GM23338 (cell line): ENCODE results near the gene NRF1. TPM values are rescaled to one million over a fixed set of nuclear protein-coding genes. Genes with fewer than 3 reads are reported as not detected.

Source experiments
- ATAC-seq: fragments of 200-7000 bp; cut with Tn5 transposase; 3 replicates; pipeline ENCODE4 v1.9.1; 2020
- DNase-seq: peaks from one replicate; pipeline ENCODE4 v3.0.0-alpha.2; 2015; ENCODE audit warnings: low spot score
- H2AFZ ChIP-seq: fragments of 200-600 bp; sonication (generic); 2 replicates; pipeline ENCODE4 v1.8.0; 2016; ENCODE audit warnings: antibody characterized with exemption, mild to moderate bottlenecking, moderate library complexity
- H3F3A ChIP-seq: fragments of 200-600 bp; sonication (generic); replicated peaks from 2 replicates; pipeline ENCODE4 v1.8.0; 2017; ENCODE audit warnings: antibody characterized with exemption, mixed run types, low read depth
- H3K27ac ChIP-seq: fragments of 200-600 bp; sonication (generic); 2 replicates; pipeline ENCODE4 v1.6.1; 2016; ENCODE audit warnings: low read depth
- H3K27me3 ChIP-seq: fragments of 200-600 bp; sonication (generic); 2 replicates; pipeline ENCODE4 v1.8.0; 2016; ENCODE audit warnings: mild to moderate bottlenecking, mixed run types, moderate library complexity; ENCODE audit not compliant: insufficient read depth
- H3K36me3 ChIP-seq: fragments of 200-600 bp; sonication (generic); 2 replicates; pipeline ENCODE4 v1.8.0; 2016; ENCODE audit warnings: mild to moderate bottlenecking; ENCODE audit not compliant: insufficient read depth
- H3K4me1 ChIP-seq: fragments of 200-600 bp; sonication (generic); 2 replicates; pipeline ENCODE4 v1.8.0; 2016; ENCODE audit warnings: mild to moderate bottlenecking, moderate library complexity; ENCODE audit not compliant: insufficient read depth
- H3K4me2 ChIP-seq: fragments of 200-600 bp; sonication (generic); 2 replicates; pipeline ENCODE4 v1.7.1; 2017; ENCODE audit warnings: mixed run types
- H3K4me3 ChIP-seq: fragments of 200-600 bp; sonication (generic); 2 replicates; pipeline ENCODE4 v1.6.1; 2016; ENCODE audit warnings: mixed run types
- H3K79me2 ChIP-seq: fragments of 200-600 bp; sonication (generic); replicated peaks from 2 replicates; pipeline ENCODE4 v1.8.0; 2017; ENCODE audit warnings: mild to moderate bottlenecking; ENCODE audit not compliant: insufficient read depth
- H3K9me2 ChIP-seq: fragments of 200-600 bp; sonication (generic); 2 replicates; pipeline ENCODE4 v1.8.0; 2017; ENCODE audit not compliant: insufficient read depth
- H4K20me1 ChIP-seq: fragments of 200-600 bp; sonication (generic); replicated peaks from 2 replicates; pipeline ENCODE4 v1.8.0; 2017; ENCODE audit warnings: mild to moderate bottlenecking; ENCODE audit not compliant: insufficient read depth
- H3K27ac Mint-ChIP-seq: 2 replicates; pipeline ENCODE4 v1.8.0; 2020; ENCODE audit warnings: inconsistent platforms, mild to moderate bottlenecking, moderate library complexity, mixed read lengths
- H3K27me3 Mint-ChIP-seq: 3 replicates; pipeline ENCODE4 v1.8.0; 2022; ENCODE audit warnings: low read depth, mild to moderate bottlenecking, moderate library complexity, mixed read lengths, inconsistent platforms; ENCODE audit not compliant: insufficient read depth, poor library complexity
- H3K36me3 Mint-ChIP-seq: 3 replicates; pipeline ENCODE4 v1.8.0; 2021; ENCODE audit warnings: low read depth, mild to moderate bottlenecking, inconsistent platforms, moderate library complexity, mixed read lengths
- H3K4me1 Mint-ChIP-seq: 3 replicates; pipeline ENCODE4 v1.8.0; 2020; ENCODE audit warnings: mild to moderate bottlenecking, inconsistent platforms, mixed read lengths
- H3K4me3 Mint-ChIP-seq: 3 replicates; pipeline ENCODE4 v1.8.0; 2021; ENCODE audit warnings: moderate library complexity, mild to moderate bottlenecking, inconsistent platforms, mixed read lengths
- H3K9me3 Mint-ChIP-seq: 3 replicates; pipeline ENCODE4 v1.8.0; 2020; ENCODE audit warnings: moderate library complexity, mild to moderate bottlenecking, inconsistent platforms, mixed read lengths
- CREB1 ChIP-seq: fragments of 250-450 bp; sonication (Bioruptor Pico); IDR thresholded peaks from 2 replicates; pipeline ENCODE4 v1.5.0; 2020; ENCODE audit warnings: low read depth, mild to moderate bottlenecking, moderate library complexity
- EZH2 ChIP-seq: fragments of 200-600 bp; sonication (generic); IDR thresholded peaks from one replicate; pipeline ENCODE4 v1.8.0; 2017; ENCODE audit warnings: antibody characterized with exemption, mild to moderate bottlenecking, low read depth; ENCODE audit not compliant: unreplicated experiment
- EZH2phosphoT487 ChIP-seq: fragments of 200-600 bp; sonication (generic); IDR thresholded peaks from one replicate; pipeline ENCODE4 v1.8.1; 2018; ENCODE audit warnings: antibody characterized with exemption; ENCODE audit not compliant: unreplicated experiment
- JUNB ChIP-seq: IDR thresholded peaks from one replicate; pipeline ENCODE4 v1.6.1; 2016; ENCODE audit warnings: antibody characterized with exemption; ENCODE audit not compliant: unreplicated experiment
- NANOG ChIP-seq: IDR thresholded peaks from 2 replicates; pipeline ENCODE4 v1.6.1; 2016; ENCODE audit warnings: antibody characterized with exemption, borderline replicate concordance
- STAT1 ChIP-seq: IDR thresholded peaks from one replicate; pipeline ENCODE4 v1.6.1; 2016; ENCODE audit warnings: antibody characterized with exemption; ENCODE audit not compliant: unreplicated experiment
- ZNF331 ChIP-seq: fragments of 250-450 bp; sonication (Bioruptor Pico); IDR thresholded peaks from 2 replicates; pipeline ENCODE4 v1.5.0; 2020; ENCODE audit warnings: low read depth, mild to moderate bottlenecking, moderate library complexity
- polyA plus RNA-seq: library from polyadenylated mRNA; unstranded; fragments of >200 nt; fragmentation: Nextera tagmentation; extraction: Ambion mirVana; gene quantifications from 2 replicates; pipeline ENCODE4 v1.2.1, GENCODE V29; 2016
- total RNA-seq: library from RNA; depleted of rRNA; stranded (reverse); fragments of >200 nt; shearing (Covaris generic); gene quantifications from 2 replicates; pipeline ENCODE4 v1.2.3, GENCODE V29; 2014
- TF ChIP-seq, protein P1 (sequence below): fragments of 250-450 bp; sonication (Bioruptor Pico); IDR thresholded peaks from 2 replicates; pipeline ENCODE4 v1.5.0; 2020; ENCODE audit warnings: mild to moderate bottlenecking, moderate library complexity
- TF ChIP-seq, protein P2 (sequence below): IDR thresholded peaks from one replicate; pipeline ENCODE4 v1.6.1; 2018; ENCODE audit warnings: antibody characterized with exemption; ENCODE audit not compliant: unreplicated experiment

NRF1 gene
- total and polyA plus RNA-seq, 2 experiments from 2014 or later, result 5.3 to 24.6 TPM

DNA sequence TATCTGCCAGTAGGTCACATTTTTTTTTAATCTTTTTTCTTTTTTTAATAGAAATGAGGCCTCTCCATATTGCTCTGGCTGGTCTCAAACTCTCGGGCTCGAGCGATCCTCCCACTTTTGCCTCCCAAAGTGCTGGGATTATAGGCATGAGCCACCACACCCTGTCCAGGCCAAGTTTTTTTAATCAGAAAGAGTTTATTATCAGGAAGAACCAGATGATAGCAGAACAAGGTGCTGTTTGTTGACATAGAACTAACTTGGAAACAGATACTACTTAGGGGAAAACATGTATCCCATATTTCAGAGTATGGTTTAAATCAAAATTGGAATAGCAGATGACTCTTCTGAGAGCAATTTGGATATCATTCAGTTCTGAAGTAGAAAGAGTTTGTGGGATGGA is 118.6 kb downstream of the NRF1 start (continued):
- TF ChIP-seq, protein P1, sequence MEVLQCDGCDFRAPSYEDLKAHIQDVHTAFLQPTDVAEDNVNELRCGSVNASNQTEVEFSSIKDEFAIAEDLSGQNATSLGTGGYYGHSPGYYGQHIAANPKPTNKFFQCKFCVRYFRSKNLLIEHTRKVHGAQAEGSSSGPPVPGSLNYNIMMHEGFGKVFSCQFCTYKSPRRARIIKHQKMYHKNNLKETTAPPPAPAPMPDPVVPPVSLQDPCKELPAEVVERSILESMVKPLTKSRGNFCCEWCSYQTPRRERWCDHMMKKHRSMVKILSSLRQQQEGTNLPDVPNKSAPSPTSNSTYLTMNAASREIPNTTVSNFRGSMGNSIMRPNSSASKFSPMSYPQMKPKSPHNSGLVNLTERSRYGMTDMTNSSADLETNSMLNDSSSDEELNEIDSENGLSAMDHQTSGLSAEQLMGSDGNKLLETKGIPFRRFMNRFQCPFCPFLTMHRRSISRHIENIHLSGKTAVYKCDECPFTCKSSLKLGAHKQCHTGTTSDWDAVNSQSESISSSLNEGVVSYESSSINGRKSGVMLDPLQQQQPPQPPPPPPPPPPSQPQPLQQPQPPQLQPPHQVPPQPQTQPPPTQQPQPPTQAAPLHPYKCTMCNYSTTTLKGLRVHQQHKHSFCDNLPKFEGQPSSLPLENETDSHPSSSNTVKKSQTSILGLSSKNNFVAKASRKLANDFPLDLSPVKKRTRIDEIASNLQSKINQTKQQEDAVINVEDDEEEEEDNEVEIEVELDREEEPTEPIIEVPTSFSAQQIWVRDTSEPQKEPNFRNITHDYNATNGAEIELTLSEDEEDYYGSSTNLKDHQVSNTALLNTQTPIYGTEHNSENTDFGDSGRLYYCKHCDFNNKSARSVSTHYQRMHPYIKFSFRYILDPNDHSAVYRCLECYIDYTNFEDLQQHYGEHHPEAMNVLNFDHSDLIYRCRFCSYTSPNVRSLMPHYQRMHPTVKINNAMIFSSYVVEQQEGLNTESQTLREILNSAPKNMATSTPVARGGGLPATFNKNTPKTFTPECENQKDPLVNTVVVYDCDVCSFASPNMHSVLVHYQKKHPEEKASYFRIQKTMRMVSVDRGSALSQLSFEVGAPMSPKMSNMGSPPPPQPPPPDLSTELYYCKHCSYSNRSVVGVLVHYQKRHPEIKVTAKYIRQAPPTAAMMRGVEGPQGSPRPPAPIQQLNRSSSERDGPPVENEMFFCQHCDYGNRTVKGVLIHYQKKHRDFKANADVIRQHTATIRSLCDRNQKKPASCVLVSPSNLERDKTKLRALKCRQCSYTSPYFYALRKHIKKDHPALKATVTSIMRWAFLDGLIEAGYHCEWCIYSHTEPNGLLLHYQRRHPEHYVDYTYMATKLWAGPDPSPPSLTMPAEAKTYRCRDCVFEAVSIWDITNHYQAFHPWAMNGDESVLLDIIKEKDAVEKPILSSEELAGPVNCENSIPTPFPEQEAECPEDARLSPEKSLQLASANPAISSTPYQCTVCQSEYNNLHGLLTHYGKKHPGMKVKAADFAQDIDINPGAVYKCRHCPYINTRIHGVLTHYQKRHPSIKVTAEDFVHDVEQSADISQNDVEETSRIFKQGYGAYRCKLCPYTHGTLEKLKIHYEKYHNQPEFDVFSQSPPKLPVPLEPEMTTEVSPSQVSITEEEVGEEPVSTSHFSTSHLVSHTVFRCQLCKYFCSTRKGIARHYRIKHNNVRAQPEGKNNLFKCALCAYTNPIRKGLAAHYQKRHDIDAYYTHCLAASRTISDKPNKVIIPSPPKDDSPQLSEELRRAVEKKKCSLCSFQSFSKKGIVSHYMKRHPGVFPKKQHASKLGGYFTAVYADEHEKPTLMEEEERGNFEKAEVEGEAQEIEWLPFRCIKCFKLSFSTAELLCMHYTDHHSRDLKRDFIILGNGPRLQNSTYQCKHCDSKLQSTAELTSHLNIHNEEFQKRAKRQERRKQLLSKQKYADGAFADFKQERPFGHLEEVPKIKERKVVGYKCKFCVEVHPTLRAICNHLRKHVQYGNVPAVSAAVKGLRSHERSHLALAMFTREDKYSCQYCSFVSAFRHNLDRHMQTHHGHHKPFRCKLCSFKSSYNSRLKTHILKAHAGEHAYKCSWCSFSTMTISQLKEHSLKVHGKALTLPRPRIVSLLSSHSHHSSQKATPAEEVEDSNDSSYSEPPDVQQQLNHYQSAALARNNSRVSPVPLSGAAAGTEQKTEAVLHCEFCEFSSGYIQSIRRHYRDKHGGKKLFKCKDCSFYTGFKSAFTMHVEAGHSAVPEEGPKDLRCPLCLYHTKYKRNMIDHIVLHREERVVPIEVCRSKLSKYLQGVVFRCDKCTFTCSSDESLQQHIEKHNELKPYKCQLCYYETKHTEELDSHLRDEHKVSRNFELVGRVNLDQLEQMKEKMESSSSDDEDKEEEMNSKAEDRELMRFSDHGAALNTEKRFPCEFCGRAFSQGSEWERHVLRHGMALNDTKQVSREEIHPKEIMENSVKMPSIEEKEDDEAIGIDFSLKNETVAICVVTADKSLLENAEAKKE (CRISPR knock-in tag), result no peak
- TF ChIP-seq ZNF331 (no peak), CREB1 (CRISPR knock-in tag) (no peak), EZH2 (no peak)

DNA sequence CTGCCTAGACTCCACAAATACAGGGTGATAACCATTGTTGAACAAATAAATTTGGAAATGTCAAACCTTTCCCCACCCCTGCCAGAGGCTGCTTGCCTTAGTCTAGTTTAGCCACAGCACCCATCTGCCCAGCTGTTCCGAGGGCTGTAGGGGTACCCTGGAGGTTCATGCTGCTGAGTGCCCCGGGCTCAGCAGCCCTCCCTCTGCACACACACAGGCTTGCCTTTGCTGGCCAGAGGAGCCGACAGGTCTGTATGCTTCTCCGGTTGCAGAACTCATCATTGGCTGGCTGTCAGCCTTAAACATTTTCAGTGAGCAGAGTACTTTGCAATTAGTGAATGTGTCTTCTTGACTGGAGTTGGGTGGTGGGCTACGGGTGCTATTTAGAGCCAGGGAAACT is 122.9 kb downstream of the NRF1 start:
- no peaks in the 10 kb centered on the region for H3K36me3 ChIP-seq
- no peaks in the 10 kb centered on the region for H3F3A ChIP-seq
- H4K20me1 ChIP-seq, result peaks cover 3% of the 10 kb centered on the region; the same call in 1 of the 2 replicates
- no peaks in the 10 kb centered on the region for H3K9me3 Mint-ChIP-seq
- peaks cover 27% of the 10 kb centered on the region for H3K36me3 Mint-ChIP-seq
- H3K27me3 ChIP-seq, result no peaks in the 10 kb centered on the region
- H2AFZ ChIP-seq, result no peak overlapping the region
- H3K79me2 ChIP-seq, result no peaks in the 10 kb centered on the region
- H3K27ac ChIP-seq, result no peak overlapping the region
- peak; percentile 44 for ATAC-seq
- no peaks in the 10 kb centered on the region for H3K9me2 ChIP-seq
- H3K4me1 ChIP-seq, result peaks cover 18% of the 10 kb centered on the region
- peak overlapping the region; percentile 52; the same call in 1 of the 2 replicates for H3K27ac Mint-ChIP-seq
- no peak overlapping the region for H3K4me3 Mint-ChIP-seq
- no peak overlapping the region for H3K4me2 ChIP-seq
- peaks cover 25% of the 10 kb centered on the region for H3K4me1 Mint-ChIP-seq
- H3K27me3 Mint-ChIP-seq, result peaks cover 2% of the 10 kb centered on the region
- H3K4me3 ChIP-seq, result no peak overlapping the region
- no peak for DNase-seq
- TF ChIP-seq EZH2phosphoT487 (no peak), NANOG (no peak), ZNF331 (no peak), JUNB (no peak), EZH2 (no peak), STAT1 (no peak)
- TF ChIP-seq, protein P2, sequence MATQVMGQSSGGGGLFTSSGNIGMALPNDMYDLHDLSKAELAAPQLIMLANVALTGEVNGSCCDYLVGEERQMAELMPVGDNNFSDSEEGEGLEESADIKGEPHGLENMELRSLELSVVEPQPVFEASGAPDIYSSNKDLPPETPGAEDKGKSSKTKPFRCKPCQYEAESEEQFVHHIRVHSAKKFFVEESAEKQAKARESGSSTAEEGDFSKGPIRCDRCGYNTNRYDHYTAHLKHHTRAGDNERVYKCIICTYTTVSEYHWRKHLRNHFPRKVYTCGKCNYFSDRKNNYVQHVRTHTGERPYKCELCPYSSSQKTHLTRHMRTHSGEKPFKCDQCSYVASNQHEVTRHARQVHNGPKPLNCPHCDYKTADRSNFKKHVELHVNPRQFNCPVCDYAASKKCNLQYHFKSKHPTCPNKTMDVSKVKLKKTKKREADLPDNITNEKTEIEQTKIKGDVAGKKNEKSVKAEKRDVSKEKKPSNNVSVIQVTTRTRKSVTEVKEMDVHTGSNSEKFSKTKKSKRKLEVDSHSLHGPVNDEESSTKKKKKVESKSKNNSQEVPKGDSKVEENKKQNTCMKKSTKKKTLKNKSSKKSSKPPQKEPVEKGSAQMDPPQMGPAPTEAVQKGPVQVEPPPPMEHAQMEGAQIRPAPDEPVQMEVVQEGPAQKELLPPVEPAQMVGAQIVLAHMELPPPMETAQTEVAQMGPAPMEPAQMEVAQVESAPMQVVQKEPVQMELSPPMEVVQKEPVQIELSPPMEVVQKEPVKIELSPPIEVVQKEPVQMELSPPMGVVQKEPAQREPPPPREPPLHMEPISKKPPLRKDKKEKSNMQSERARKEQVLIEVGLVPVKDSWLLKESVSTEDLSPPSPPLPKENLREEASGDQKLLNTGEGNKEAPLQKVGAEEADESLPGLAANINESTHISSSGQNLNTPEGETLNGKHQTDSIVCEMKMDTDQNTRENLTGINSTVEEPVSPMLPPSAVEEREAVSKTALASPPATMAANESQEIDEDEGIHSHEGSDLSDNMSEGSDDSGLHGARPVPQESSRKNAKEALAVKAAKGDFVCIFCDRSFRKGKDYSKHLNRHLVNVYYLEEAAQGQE, result no peak
